ENCODE results near the gene NADK.

Gene NADK

GRCh38 chr1:1781526-1781903 is 3.2 kb upstream of the NADK start:
- DNase-seq (ENCODE audit: low read depth), result peak; percentile 27
- no peak overlapping the region for H3K4me3 ChIP-seq (ENCODE audit: control insufficient read depth, low read depth, low read length)
- TF ChIP-seq CTCF (conservative IDR thresholded peaks at IDR 0.05; ENCODE audit: control insufficient read depth, insufficient read depth, low read depth, low read length), result no peak

- H3K4me3 ChIP-seq (ENCODE audit: control insufficient read depth, low read depth, low read length), result no peak overlapping the region
- DNase-seq (ENCODE audit: low read depth), result no peak
- TF ChIP-seq CTCF (conservative IDR thresholded peaks at IDR 0.05; ENCODE audit: control insufficient read depth, insufficient read depth, low read depth, low read length), result no peak
These were observed 2.6 kb upstream of the NADK start for GRCh38 chr1:1780598-1781525.

GRCh38 chr1:1779691-1780597 is 1.7 kb upstream of the NADK start:
- peak; percentile 87 for DNase-seq (ENCODE audit: low read depth)

GRCh38 chr1:1779320-1779675 is 1.0 kb upstream of the NADK start:
- no peak for DNase-seq (ENCODE audit: low read depth)
- TF ChIP-seq CTCF (conservative IDR thresholded peaks at IDR 0.05; ENCODE audit: control insufficient read depth, insufficient read depth, low read depth, low read length), result no peak
- no peak overlapping the region for H3K4me3 ChIP-seq (ENCODE audit: control insufficient read depth, low read depth, low read length)

More at GRCh38 chr1:1779691-1780597, 1.7 kb upstream of the NADK start:
- TF ChIP-seq CTCF (conservative IDR thresholded peaks at IDR 0.05; ENCODE audit: control insufficient read depth, insufficient read depth, low read depth, low read length), result no peak
- H3K4me3 ChIP-seq (ENCODE audit: control insufficient read depth, low read depth, low read length), result no peak overlapping the region

GRCh38 chr1:1778663-1779319 is 521 bp upstream of the NADK start:
- no peak for DNase-seq (ENCODE audit: low read depth)
- TF ChIP-seq CTCF (conservative IDR thresholded peaks at IDR 0.05; ENCODE audit: control insufficient read depth, insufficient read depth, low read depth, low read length), result no peak
- H3K4me3 ChIP-seq (ENCODE audit: control insufficient read depth, low read depth, low read length), result peak overlapping the region; percentile 17

- peak overlapping the region; percentile 77 for H3K4me3 ChIP-seq (ENCODE audit: control insufficient read depth, low read depth, low read length)
- no peak for TF ChIP-seq CTCF (conservative IDR thresholded peaks at IDR 0.05; ENCODE audit: control insufficient read depth, insufficient read depth, low read depth, low read length)
- DNase-seq (ENCODE audit: low read depth), result peak; percentile 75
These were observed 729 bp downstream of the NADK start for GRCh38 chr1:1777583-1777899.
